Measurements from ENCODE around the gene HTRA1. TPM values are rescaled to one million over a fixed set of nuclear protein-coding genes. Genes with fewer than 3 reads are reported as not detected.

Gene HTRA1
- total RNA-seq, 4 donors from 2014 or later = 6.3 to 62.2 (median 25.8) TPM

DNA sequence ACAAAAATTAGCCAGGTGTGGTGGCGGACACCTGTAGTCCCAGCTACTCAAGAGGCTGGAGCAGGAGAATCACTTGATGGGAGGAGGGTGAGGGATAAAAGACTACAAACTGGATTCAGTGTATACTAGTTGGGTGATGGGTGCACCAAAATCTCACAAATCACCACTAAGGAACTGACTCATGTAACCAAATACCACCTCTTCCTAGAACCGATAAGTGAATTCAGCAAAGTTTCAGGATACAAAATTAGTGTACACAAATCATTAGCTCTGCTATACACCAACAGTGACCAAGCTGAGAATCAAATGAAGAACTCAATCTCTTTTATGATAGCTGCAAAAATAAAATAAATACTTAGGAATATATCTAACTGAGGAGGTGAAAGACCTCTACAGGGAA lies 76.2 kb downstream of the HTRA1 start:
- Histone ChIP-seq H3K27me3 (no peaks in the 10 kb centered on the region), H3K9me3 (no peaks in the 10 kb centered on the region), H3K4me3 (no peak overlapping the region), H3K4me1 (peaks cover 0 to 5% (median 0%) of the 10 kb centered on the region in 3 donors), H3K36me3 (no peaks in the 10 kb centered on the region), H3K27ac (no peak overlapping the region)
- TF ChIP-seq CTCF (IDR thresholded peaks at IDR 0.05) (no peak), POLR2A (IDR thresholded peaks at IDR 0.05) (no peak)
- no peak for DNase-seq
- WGBS, 2 donors = 86 to 87% methylated on average over 2 of the region's 2 CpGs
- intact Hi-C loops (cut with DNase I) = no loop called here

DNA sequence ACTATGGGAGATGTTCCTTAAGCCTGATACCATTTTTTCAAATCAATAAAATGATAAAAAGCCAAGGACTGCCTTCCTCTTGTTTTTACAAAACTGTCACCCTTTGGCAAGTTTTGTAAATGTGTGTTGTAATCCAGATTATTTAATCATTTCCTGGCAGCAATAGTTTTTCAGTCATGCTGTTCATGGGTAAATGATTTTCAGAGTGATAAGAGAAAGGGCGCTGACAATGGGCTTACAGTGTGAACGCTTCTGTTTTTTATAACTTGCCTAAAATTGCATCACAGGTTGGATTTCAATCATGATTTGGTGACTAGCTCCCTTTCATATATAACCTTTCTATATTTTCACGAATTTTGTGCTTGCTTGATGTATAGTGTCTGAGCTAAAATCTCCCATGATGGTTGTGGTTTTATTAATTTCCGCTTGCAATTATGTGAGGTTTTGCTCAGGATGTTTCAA lies 80.2 kb downstream of the HTRA1 start:
- DNase-seq = no peak
- Histone ChIP-seq H3K9me3 (no peaks in the 10 kb centered on the region), H3K27me3 (no peaks in the 10 kb centered on the region), H3K4me1 (peaks cover 0 to 5% (median 0%) of the 10 kb centered on the region in 3 donors), H3K27ac (no peak overlapping the region), H3K36me3 (no peaks in the 10 kb centered on the region), H3K4me3 (no peak overlapping the region)
- intact Hi-C loops (cut with DNase I) = no loop called here
- 34 to 36% methylated on average over 4 of the region's 4 CpGs for WGBS, 2 donors
- TF ChIP-seq POLR2A (IDR thresholded peaks at IDR 0.05) (no peak), CTCF (IDR thresholded peaks at IDR 0.05) (no peak)

- H3K27me3 ChIP-seq = no peaks in the 10 kb centered on the region
- no peak for TF ChIP-seq POLR2A (IDR thresholded peaks at IDR 0.05)
- no peak for TF ChIP-seq CTCF (IDR thresholded peaks at IDR 0.05)
- H3K4me3 ChIP-seq = no peak overlapping the region
- no peaks in the 10 kb centered on the region for H3K9me3 ChIP-seq
- H3K27ac ChIP-seq = no peak overlapping the region
- intact Hi-C loops (cut with DNase I) = no loop called here
- no peak for DNase-seq
- H3K36me3 ChIP-seq = no peaks in the 10 kb centered on the region
- WGBS, 2 donors = 33 to 46% methylated on average over 9 to 10 of the region's 10 CpGs
- peaks cover 0 to 5% (median 0%) of the 10 kb centered on the region in 3 donors for H3K4me1 ChIP-seq
Measured at GRCh38 chr10:122543676-122544445, 82.5 kb downstream of the HTRA1 start.

DNA sequence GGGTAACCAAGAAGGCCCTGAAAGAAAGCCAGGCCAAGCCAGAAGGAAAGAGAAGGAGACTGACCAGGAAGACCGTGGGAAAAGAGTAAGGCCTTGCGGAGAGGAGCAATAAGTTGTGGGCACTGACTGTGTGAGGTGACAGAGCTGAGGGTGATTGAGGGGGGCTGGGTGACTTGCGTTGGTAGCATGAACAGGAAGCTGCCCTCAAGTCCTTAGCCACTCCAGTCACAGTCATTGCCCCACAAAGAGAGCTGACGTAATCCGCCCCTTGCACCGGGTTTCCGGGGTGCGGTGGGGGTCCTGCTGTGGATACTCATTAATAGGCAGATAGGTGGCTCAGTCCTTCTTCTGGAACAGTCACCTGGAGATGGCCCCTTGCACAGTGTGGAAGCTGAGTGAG lies 83.1 kb downstream of the HTRA1 start:
- no peaks in the 10 kb centered on the region for H3K9me3 ChIP-seq
- no peaks in the 10 kb centered on the region for H3K27me3 ChIP-seq
- 75 to 81% methylated on average over 7 to 8 of the region's 8 CpGs for WGBS, 2 donors
- DNase-seq = no peak
- H3K4me1 ChIP-seq = peaks cover 0 to 5% (median 0%) of the 10 kb centered on the region in 3 donors
- H3K4me3 ChIP-seq = no peak overlapping the region
- TF ChIP-seq CTCF (IDR thresholded peaks at IDR 0.05) (no peak), POLR2A (IDR thresholded peaks at IDR 0.05) (no peak)
- intact Hi-C loops (cut with DNase I) = no loop called here
- H3K27ac ChIP-seq = no peak overlapping the region
- no peaks in the 10 kb centered on the region for H3K36me3 ChIP-seq

GRCh38 chr10:122546242-122546641 lies 84.9 kb downstream of the HTRA1 start:
- no peak for DNase-seq
- H3K27me3 ChIP-seq = no peaks in the 10 kb centered on the region
- intact Hi-C loops (cut with DNase I) = no loop called here
- H3K36me3 ChIP-seq = no peaks in the 10 kb centered on the region
- no peak for TF ChIP-seq CTCF (IDR thresholded peaks at IDR 0.05)
- TF ChIP-seq POLR2A (IDR thresholded peaks at IDR 0.05) = no peak
- no peak overlapping the region for H3K4me3 ChIP-seq
- no peak overlapping the region for H3K27ac ChIP-seq
- WGBS, 2 donors = 88 to 92% methylated on average over 6 to 8 of the region's 8 CpGs
- H3K9me3 ChIP-seq = no peaks in the 10 kb centered on the region
- H3K4me1 ChIP-seq = peaks cover 0 to 3% (median 0%) of the 10 kb centered on the region in 3 donors

All from esophagus squamous epithelium (tissue), 5 donors.